B cell (primary cell): ENCODE data around the gene DNAH12. TPM values are rescaled to one million over a fixed set of nuclear protein-coding genes. Genes with fewer than 3 reads are reported as not detected.

Experiments
- ATAC-seq: fragments of 200-7000 bp; cut with Tn5 transposase; one replicate; pipeline ENCODE4 v1.10.0; 2021; ENCODE audit warnings: low read depth, mild to moderate bottlenecking, moderate number of reproducible peaks, moderate library complexity
- CTCF ChIA-PET: fragments of 350-600 bp; sonication (Branson Sonifier 250); formaldehyde crosslinking; loops from one replicate; lab custom pipeline; 2021; ENCODE audit warnings: antibody characterized with exemption, inconsistent platforms; lab: Charles Lee
- POLR2A ChIA-PET: fragments of 350-600 bp; sonication (Branson Sonifier 250); formaldehyde crosslinking; loops from one replicate; lab custom pipeline; 2021; ENCODE audit warnings: antibody characterized with exemption; lab: Charles Lee
- DNase-seq: peaks from one replicate; pipeline ENCODE4 v3.0.0; 2013
- H2AFZ ChIP-seq: 2 replicates; pipeline ENCODE4 v1.6.1; 2012; ENCODE audit warnings: mild to moderate bottlenecking, low read depth, low read length; ENCODE audit not compliant: insufficient read depth, poor library complexity, severe bottlenecking
- H3K27ac ChIP-seq, 2 donors: 1 replicate in 1 of 2; 2 replicates in 1 of 2; pipeline ENCODE4 v1.5.1; 2012 to 2013; ENCODE audit warnings: low read length in 2 of 2, mild to moderate bottlenecking in 2 of 2, moderate library complexity in 1 of 2
- H3K27me3 ChIP-seq, 4 experiments: fragments of 200-600 bp in 1 of 4; sonication (generic) in 1 of 4; replicated peaks in 1 of 4; 1 replicate in 2 of 4; 2 replicates in 2 of 4; pipeline versions ENCODE4 v1.6.1 to v1.7.0; 2013 to 2016; ENCODE audit warnings: low read length in 3 of 4, mild to moderate bottlenecking in 2 of 4, mixed read lengths in 1 of 4, moderate library complexity in 1 of 4; ENCODE audit not compliant: insufficient read depth in 4 of 4, control insufficient read depth in 3 of 4; ENCODE audit errors: control extremely low read depth in 1 of 4
- H3K36me3 ChIP-seq, 2 experiments: replicated peaks in 1 of 2; 1 replicate in 1 of 2; 2 replicates in 1 of 2; pipeline versions ENCODE4 v1.6.1 to v1.7.1; 2013; ENCODE audit warnings: low read length in 1 of 2; ENCODE audit not compliant: insufficient read depth in 2 of 2, control insufficient read depth in 1 of 2; ENCODE audit errors: control extremely low read depth in 1 of 2, extremely low read depth in 1 of 2
- H3K4me1 ChIP-seq, 2 donors: fragments of 200-600 bp in 1 of 2; sonication (generic) in 1 of 2; 1 replicate in 1 of 2; 2 replicates in 1 of 2; pipeline versions ENCODE4 v1.5.1 to v1.6.1; 2013 to 2017; ENCODE audit warnings: low read length in 2 of 2; ENCODE audit not compliant: control insufficient read depth in 2 of 2, insufficient read depth in 2 of 2
- H3K4me2 ChIP-seq: replicated peaks from 2 replicates; pipeline ENCODE3; 2012; ENCODE audit warnings: mild to moderate bottlenecking, low read depth, low read length; ENCODE audit not compliant: poor library complexity, severe bottlenecking
- H3K4me3 ChIP-seq, 5 experiments: fragments of 200-600 bp in 1 of 5; sonication (generic) in 1 of 5; 1 replicate in 3 of 5; 2 replicates in 2 of 5; pipeline versions ENCODE4 v1.5.1 to v1.7.0; 2011 to 2016; ENCODE audit warnings: low read length in 4 of 5, mild to moderate bottlenecking in 4 of 5, low read depth in 2 of 5, control low read depth in 1 of 5, moderate library complexity in 1 of 5; ENCODE audit not compliant: insufficient read depth in 1 of 5; ENCODE audit errors: control extremely low read depth in 1 of 5, extremely low read depth in 1 of 5
- H3K79me2 ChIP-seq: fragments of 200-600 bp; sonication (generic); one replicate; pipeline ENCODE4 v1.6.0; 2016; ENCODE audit warnings: low read length; ENCODE audit not compliant: control insufficient read depth, insufficient read depth
- H3K9ac ChIP-seq: fragments of 200-600 bp; sonication (generic); 2 replicates; pipeline ENCODE4 v1.6.1; 2017; ENCODE audit warnings: mild to moderate bottlenecking, low read length, moderate library complexity
- H3K9me3 ChIP-seq, 3 donors: one replicate each; pipeline versions ENCODE4 v1.6.1 to v1.7.1; 2013; ENCODE audit warnings: low read length in 2 of 3; ENCODE audit not compliant: control insufficient read depth in 2 of 3, insufficient read depth in 1 of 3; ENCODE audit errors: control extremely low read depth in 1 of 3
- H4K20me1 ChIP-seq: 2 replicates; pipeline ENCODE4 v1.6.0; 2012; ENCODE audit warnings: mild to moderate bottlenecking, low read length; ENCODE audit not compliant: insufficient read depth, control insufficient read depth, poor library complexity, severe bottlenecking
- H3K27ac Mint-ChIP-seq: one replicate; pipeline ENCODE4 v1.8.0; 2021; ENCODE audit warnings: mixed read lengths
- H3K27me3 Mint-ChIP-seq: one replicate; pipeline ENCODE4 v1.8.0; 2021; ENCODE audit warnings: mixed read lengths
- H3K4me1 Mint-ChIP-seq: one replicate; pipeline ENCODE4 v1.8.0; 2021; ENCODE audit warnings: mixed read lengths
- H3K4me3 Mint-ChIP-seq: one replicate; pipeline ENCODE4 v1.8.0; 2021; ENCODE audit warnings: mixed read lengths
- H3K9me3 Mint-ChIP-seq: one replicate; pipeline ENCODE4 v1.8.0; 2022; ENCODE audit warnings: mixed read lengths; ENCODE audit not compliant: insufficient read depth
- CTCF ChIP-seq: fragments of 200-600 bp; IDR thresholded peaks from one replicate; pipeline ENCODE4 v1.8.0; 2022; ENCODE audit warnings: antibody characterized with exemption, mild to moderate bottlenecking
- EZH2 ChIP-seq: IDR thresholded peaks from 2 replicates; pipeline ENCODE4 v1.6.1; 2012; ENCODE audit warnings: borderline replicate concordance, low read depth, mild to moderate bottlenecking, moderate library complexity, low read length; ENCODE audit not compliant: insufficient read depth, poor library complexity, severe bottlenecking
- WGBS: methylation state at CpG from one replicate; pipeline ENCODE4 v1.1.5; 2013; ENCODE audit warnings: missing lambda C conversion rate; ENCODE audit not compliant: insufficient coverage; 5-methylcytosine and 5-hydroxymethylcytosine counted together
- intact Hi-C: fragments of 100-400 bp; cut with micrococcal nuclease; formaldehyde crosslinking; loops from one replicate; pipeline ENCODE4 v1.10.0; 2022
- polyA plus RNA-seq: library from polyadenylated mRNA; depleted of rRNA; stranded (reverse); fragments of >200 nt; gene quantifications from 2 replicates; pipeline ENCODE4 v1.2.3, GENCODE V29; 2012
- total RNA-seq, 2 donors: library from RNA; stranded (reverse); fragments of 120-200 nt in 1 of 2; gene quantifications; 1 replicate in 1 of 2; 2 replicates in 1 of 2; pipeline versions ENCODE4 v1.2.3 to v1.2.4, GENCODE V29; 2013 to 2022

The DNAH12 gene
- total and polyA plus RNA-seq, 2 donors (not counting 1 experiment from before 2014, with no cell fraction given): 0.09 to 0.17 TPM

GRCh38 chr3:57385498-57385897 is 158.6 kb downstream of the DNAH12 start:
- intact Hi-C loops: no loop called here
- Histone ChIP-seq H4K20me1 (no peaks in the 10 kb centered on the region), H3K27me3 (no peaks in the 10 kb centered on the region), H3K36me3 (no peaks in the 10 kb centered on the region), H3K4me3 (no peak overlapping the region), H3K9me3 (no peaks in the 10 kb centered on the region), H3K9ac (no peak overlapping the region), H3K79me2 (no peaks in the 10 kb centered on the region), H3K4me1 (peaks cover 0 to 12% of the 10 kb centered on the region in 2 donors), H2AFZ (no peak overlapping the region), H3K4me2 (no peak overlapping the region), H3K27ac (no peak overlapping the region)
- DNase-seq (no peak), ATAC-seq (no peak)
- no peak for TF ChIP-seq EZH2
- ChIA-PET CTCF (interaction anchor here (0.9 kb wide), 1 partner anchor 12 kb away, joined by 3 read pairs; no protein-coding TSS in a partner anchor), POLR2A (no interaction called here)
- peaks cover 7% of the 10 kb centered on the region for H3K4me1 Mint-ChIP-seq
- WGBS: 92% methylated on average over 4 of the region's 5 CpGs
- no peaks in the 10 kb centered on the region for H3K9me3 Mint-ChIP-seq
- H3K27me3 Mint-ChIP-seq: no peaks in the 10 kb centered on the region
- no peak overlapping the region for H3K27ac Mint-ChIP-seq
- H3K4me3 Mint-ChIP-seq: no peak overlapping the region

- intact Hi-C loops: no loop called here
- Histone ChIP-seq H4K20me1 (no peaks in the 10 kb centered on the region), H3K27me3 (no peaks in the 10 kb centered on the region), H3K36me3 (no peaks in the 10 kb centered on the region), H3K4me1 (peaks cover 0 to 12% of the 10 kb centered on the region in 2 donors), H3K4me2 (no peak overlapping the region), H2AFZ (no peak overlapping the region), H3K9me3 (no peaks in the 10 kb centered on the region), H3K4me3 (no peak overlapping the region), H3K79me2 (no peaks in the 10 kb centered on the region), H3K9ac (no peak overlapping the region), H3K27ac (no peak overlapping the region)
- CTCF ChIA-PET: interaction anchor here (2.1 kb wide), 1 partner anchor 14 kb away, joined by 8 read pairs; no protein-coding TSS in a partner anchor
- ATAC-seq (no peak), DNase-seq (no peak)
- H3K4me1 Mint-ChIP-seq: peaks cover 7% of the 10 kb centered on the region
- 92% methylated on average over 1 of the region's 2 CpGs for WGBS
- no peak overlapping the region for H3K4me3 Mint-ChIP-seq
- H3K9me3 Mint-ChIP-seq: no peaks in the 10 kb centered on the region
- POLR2A ChIA-PET: no interaction called here
- peaks cover 2% of the 10 kb centered on the region for H3K27me3 Mint-ChIP-seq
- H3K27ac Mint-ChIP-seq: no peak overlapping the region
- TF ChIP-seq CTCF (no peak), EZH2 (no peak)
These were observed 160.3 kb downstream of the DNAH12 start for GRCh38 chr3:57383838-57384237.
